Inflammatory macrophage (primary cell): ENCODE results near the gene TRABD.
"Not testable (repeated sequence)": the region's sequence is repeated elsewhere in the genome, so short reads cannot be mapped to it uniquely, and the experiment has no call there.

ENCODE experiments used
- DNase-seq, 2 donors: peaks; one replicate each; pipeline ENCODE4 v3.0.0-alpha.2; 2020 to 2022

TRABD gene

GRCh38 chr22:50151571-50152537 lies 33.9 kb upstream of the TRABD start:
- DNase-seq, result no peak

- no peak for DNase-seq
These were observed 32.5 kb upstream of the TRABD start for GRCh38 chr22:50153056-50153755.

GRCh38 chr22:50153756-50154140 lies 32.0 kb upstream of the TRABD start:
- DNase-seq, result no peak

- DNase-seq, result no peak
These were observed 27.9 kb upstream of the TRABD start for GRCh38 chr22:50157709-50158375.

- no peak for DNase-seq
These were observed 24.8 kb upstream of the TRABD start for GRCh38 chr22:50160947-50161346.

GRCh38 chr22:50161508-50162390 lies 24.0 kb upstream of the TRABD start:
- no peak for DNase-seq

GRCh38 chr22:50162391-50162956 lies 23.2 kb upstream of the TRABD start:
- DNase-seq, result no peak

GRCh38 chr22:50165436-50166123 lies 20.1 kb upstream of the TRABD start:
- no peak for DNase-seq

GRCh38 chr22:50167689-50168489 lies 17.8 kb upstream of the TRABD start:
- no peak for DNase-seq

GRCh38 chr22:50168490-50169180 lies 17.1 kb upstream of the TRABD start:
- DNase-seq, result not testable (repeated sequence)

- no peak for DNase-seq
These were observed 16.4 kb upstream of the TRABD start for GRCh38 chr22:50169181-50169759.

- DNase-seq, result peak; percentile 31 to 33
These were observed 15.9 kb upstream of the TRABD start for GRCh38 chr22:50169774-50170341.

- DNase-seq, result peak in 1 of 2 donors; percentile 13
These were observed 15.0 kb upstream of the TRABD start, which contains the start of gene PANX2 for GRCh38 chr22:50170453-50171318. PANX2 (plus strand) TSS chr22:50170731; CDS start chr22:50170731, 0 bp downstream.

GRCh38 chr22:50171319-50171964 lies 14.3 kb upstream of the TRABD start:
- no peak for DNase-seq

- no peak for DNase-seq
These were observed 13.7 kb upstream of the TRABD start for GRCh38 chr22:50171965-50172421.

- peak; percentile 60 to 76 for DNase-seq
These were observed 12.3 kb upstream of the TRABD start for GRCh38 chr22:50173311-50173982.

- DNase-seq, result no peak
These were observed 11.7 kb upstream of the TRABD start for GRCh38 chr22:50173983-50174355.
